Activated CD8-positive, alpha-beta memory T cell treated with anti-CD3 and anti-CD28 coated beads, Interleukin-2, amount 50 U/mL, for 4 hours (primary cell): Measurements from ENCODE around the gene DUOX2.
"Not testable (repeated sequence)": the region's sequence is repeated elsewhere in the genome, so short reads cannot be mapped to it uniquely, and the experiment has no call there.

Source experiments
- DNase-seq: peaks from one replicate; pipeline ENCODE4 v3.0.0-alpha.2; 2020

The DUOX2 gene

DNA sequence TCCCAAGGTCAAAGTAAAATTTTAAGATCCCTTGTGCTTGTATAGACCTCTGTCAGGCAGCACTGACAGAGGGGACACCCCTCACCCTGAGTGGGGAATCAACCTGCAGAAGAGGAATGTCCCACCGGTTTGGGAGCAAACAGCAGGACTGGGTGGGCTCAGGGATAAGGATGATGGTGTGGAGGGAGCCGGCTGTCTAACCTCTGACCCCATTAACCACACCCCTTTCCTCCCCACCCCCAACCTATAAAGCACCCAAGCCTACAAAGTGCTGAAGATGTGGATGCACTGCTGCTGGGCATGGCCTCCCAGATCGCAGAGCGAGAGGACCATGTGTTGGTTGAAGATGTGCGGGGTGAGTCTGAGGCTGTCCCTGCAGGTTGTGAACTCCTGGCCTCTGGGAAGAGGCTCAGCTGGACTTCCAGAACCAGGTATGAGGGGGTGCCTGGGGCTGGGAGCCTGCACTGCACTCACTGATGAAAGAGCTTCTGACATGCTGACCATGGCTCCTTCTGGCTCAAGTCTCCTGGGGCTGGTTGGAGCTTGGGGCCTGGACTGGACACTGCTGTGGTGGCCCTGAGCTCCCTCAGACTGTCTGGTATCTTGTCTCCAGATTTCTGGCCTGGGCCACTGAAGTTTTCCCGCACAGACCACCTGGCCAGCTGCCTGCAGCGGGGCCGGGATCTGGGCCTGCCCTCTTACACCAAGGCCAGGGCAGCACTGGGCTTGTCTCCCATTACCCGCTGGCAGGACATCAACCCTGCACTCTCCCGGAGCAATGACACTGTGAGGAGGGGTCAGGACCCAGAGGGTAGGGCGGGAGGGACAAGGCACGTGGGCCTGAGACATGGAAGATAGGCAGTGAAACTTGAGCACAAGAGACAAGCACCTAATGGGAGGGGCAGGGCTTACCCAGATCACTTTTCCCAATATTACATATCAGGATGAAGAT lies 25.1 kb upstream of the DUOX2 start:
- DNase-seq: no peak

DNA sequence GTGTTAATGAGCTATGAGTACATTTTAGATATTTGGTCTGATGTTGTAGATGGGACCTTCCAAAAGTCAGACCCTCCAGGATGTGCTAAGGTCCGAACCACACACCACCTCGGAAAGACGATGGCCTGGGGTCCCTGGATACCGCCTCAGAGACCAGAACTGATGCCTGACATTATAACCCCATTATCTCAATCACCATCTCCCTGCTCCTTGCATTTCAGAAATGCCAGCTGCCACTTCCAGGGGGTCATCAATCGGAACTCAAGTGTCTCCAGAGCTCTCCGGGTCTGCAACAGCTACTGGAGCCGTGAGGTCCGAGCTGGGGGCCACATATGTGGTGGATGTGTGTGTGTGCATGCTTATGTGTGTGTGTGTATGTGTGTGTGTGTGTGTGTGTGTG lies 23.7 kb upstream of the DUOX2 start:
- no peak for DNase-seq

DNA sequence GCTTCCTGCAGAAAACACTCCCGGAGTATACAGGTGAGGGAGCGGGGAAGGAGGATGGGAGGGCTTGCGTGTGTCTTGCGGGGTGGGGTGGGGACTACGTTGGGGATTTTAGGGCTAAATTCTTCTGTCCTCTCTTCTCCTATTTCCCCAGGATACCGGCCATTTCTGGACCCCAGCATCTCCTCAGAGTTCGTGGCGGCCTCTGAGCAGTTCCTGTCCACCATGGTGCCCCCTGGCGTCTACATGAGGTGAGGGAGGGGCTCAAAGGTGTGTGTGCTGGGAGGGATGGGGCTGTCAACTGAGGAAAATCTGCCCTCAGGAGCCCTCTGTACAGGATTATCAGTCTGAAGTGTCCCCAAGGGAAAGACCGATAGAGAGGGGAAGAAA lies 22.4 kb upstream of the DUOX2 start:
- no peak for DNase-seq

DNA sequence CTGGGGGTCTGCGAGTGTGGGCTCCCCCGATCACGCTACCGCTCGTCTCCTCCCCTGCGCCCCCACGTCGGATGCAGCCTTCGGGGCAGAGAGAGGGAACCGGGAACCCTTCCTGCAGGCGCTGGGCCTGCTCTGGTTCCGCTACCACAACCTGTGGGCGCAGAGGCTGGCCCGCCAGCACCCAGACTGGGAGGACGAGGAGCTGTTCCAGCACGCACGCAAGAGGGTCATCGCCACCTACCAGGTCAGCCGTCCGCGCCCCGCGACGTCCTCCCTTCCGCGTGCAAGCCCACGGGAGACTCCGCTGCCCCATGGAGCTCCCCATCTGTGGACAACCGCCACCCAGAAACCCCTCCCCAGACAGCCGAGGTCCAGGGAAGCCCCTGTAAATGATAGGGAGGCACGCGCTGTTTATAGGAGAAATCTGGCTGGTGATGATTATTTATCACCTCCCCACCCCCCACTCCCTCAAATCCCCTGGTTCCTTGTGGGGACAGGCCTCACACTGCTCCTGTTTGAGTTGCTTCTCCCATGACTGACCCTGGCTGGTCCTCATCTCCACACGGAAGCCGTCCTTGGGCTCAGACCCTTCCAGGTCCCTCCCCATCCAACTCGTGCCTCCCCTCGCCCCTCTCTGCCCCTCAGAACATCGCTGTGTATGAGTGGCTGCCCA lies 21.9 kb upstream of the DUOX2 start:
- not testable (repeated sequence) for DNase-seq

DNA sequence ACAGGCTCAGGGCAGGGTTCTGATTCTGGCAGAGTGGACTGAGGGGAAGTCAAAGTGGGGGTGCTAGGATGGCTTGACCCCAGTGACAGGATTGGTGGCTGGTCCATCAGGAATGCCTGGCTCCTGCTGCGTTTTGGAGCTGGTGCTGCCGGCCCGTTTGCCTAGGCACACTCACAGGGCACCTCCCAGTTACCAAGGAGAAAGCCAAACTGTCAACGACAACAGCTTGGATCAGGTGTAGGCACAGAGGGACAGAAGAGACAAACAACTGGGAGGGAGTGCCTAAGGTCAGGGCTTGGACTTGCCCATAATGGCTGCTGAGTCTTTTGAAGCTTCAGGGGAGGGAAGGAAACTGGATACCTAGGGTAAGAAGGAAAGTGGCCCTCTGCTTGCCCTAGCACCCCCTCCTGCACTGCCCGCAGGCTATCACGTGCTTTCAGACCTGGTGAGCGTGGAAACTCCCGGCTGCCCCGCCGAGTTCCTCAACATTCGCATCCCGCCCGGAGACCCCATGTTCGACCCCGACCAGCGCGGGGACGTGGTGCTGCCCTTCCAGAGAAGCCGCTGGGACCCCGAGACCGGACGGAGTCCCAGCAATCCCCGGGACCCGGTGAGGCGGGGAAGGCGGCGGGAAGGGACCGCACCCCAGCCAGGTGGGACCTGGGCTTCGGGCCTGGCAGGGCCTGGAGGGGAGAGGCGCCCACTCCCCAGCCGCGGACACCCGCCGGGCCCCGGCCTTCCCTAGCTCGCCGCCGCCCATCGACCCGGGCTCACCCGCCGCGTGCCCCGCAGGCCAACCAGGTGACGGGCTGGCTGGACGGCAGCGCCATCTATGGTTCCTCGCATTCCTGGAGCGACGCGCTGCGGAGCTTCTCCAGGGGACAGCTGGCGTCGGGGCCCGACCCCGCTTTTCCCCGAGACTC lies 21.0 kb upstream of the DUOX2 start:
- no peak for DNase-seq

DNA sequence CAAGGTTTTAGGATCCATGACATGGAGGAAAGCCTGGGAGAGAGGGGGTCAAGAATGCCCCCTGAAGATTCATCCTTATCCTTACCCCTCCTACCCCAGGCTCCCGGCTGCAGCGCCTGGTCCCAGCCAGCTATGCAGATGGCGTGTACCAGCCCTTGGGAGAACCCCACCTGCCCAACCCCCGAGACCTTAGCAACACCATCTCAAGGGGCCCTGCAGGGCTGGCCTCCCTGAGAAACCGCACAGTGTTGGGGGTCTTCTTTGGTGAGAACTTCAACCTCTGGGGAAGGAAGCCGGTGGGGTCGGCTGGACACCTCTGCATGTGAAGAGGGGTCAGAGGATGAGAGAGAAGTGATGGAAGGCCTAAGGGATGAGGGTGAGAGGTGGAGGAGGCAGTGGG lies 20.1 kb upstream of the DUOX2 start:
- DNase-seq: no peak

DNA sequence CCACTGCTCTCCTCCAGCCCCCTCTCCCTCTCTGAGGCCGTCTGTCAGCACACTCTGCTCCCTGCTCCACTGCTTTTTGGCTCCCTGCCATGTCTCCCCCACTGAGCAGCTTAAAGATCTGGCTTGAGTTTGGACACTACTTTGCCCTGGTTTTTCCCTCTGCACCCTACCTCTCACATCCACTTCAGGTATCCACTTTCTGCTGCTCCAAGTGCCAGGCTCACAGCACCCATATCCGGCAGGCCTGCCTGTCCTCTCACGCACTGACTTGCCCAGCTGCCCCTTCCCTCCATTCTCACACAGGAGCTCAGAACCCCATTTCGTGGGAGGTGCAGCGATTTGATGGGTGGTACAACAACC lies 19.6 kb upstream of the DUOX2 start:
- DNase-seq: no peak

DNA sequence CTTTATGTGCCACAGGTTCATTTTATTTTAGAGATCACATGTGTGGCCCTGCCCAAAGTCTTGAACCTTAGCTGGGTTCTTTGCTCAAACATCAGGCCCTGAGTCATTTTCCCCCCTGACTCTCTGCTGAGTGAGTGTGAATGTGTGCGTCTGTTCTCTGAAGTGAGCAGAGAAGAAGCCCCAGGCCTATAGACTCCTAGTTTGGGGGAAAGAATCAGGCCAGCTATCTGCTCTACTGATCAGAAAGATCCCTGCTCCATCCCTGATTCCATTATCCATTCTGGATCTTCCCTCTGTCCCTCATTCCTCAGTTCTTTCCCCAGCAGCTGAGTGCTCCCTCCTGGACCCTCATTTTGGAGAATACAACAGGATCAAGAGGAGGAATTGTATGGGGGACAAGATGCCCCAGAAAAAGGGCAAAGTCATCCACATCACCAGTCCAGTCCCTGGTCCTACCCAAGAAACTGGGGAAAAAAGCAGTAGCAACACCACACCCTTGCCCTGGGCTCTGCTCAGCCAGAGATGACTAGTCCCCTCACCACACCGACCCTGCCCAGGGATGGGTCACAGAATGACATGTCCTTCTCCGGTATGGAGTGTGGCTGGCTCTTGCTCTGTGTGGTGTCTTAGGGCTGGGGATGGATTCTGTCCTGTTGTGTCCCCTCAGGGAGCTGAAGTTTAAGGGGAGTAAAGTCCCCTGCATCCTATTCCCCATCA lies 19.0 kb upstream of the DUOX2 start:
- DNase-seq: no peak

DNA sequence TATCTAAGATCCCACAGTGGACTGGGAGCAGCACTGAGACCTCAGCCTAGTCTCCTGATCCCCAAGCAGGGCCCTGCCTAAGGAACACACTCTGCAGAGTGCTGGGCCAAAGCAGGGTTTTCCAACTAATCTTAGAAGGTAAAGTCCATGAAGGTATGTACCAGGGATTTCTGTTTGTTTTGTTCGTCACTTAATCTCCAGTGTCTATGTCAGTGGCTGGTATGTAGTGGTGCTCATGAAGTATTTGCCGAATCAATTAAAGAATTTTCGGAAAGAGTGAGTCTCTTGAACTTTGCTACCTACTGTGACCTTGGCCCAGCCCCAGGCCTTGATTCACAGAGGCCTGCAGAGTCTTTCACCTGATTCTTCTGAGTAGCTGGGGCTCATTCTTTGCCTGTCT lies 17.5 kb upstream of the DUOX2 start:
- no peak for DNase-seq

DNA sequence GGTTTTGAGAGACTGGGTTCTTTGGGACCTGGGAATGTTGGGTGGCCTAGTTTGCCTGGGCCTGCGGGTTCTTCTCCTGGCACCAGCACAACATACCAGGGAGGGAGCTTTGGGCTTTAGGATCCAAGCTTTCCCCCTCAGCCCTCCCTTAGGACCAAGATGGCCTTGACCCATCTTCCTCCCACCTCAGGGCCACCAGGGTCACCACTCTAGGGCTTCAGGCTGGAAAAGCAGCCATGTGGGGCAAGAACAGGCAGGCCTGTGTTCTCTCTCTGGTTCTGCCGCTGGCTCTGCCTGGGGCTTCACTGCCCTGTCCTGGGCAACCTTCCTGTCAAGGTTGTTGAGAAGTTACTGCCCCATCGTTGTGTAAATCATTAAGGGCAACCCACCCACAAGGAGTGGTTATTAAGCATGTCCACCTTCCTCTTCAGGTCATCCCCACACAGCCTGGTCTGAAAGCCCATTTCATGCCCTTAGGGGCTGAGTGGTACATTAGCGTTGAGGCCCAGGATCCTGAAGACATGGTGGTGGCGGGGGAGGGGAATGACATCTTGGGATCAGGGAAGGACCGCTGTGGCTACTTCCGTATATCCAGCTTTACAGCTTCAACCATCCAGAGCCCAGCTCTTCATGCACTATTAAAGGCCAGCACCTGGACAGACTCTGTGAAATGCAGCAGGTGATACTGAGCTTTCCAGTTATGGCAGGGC lies 16.5 kb upstream of the DUOX2 start:
- DNase-seq: no peak

DNA sequence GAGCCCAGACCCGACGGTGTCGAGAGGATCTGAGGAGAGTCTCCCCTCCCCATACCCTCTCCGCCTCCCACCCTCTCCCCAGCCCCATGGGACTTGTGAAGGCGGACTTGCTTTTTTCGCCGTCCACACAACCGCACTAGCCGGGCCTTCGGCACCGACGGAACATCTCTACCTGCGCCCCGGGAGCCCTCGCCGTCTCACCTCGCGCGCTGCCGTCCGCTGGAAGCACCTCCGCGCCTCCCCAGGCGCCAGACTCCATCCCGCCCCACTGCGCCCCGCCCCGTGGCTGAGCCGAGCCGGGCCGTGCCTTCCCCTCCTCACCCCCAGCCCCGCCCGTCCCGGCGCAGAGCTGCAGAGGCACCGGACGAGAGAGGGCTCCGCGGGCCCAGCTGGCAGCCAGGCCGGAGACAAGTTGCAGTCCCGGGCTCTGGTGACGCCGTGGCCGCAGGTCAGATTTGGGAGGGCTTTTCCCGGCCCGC lies 15.7 kb upstream of the DUOX2 start, which contains the start of the genes DUOX1 and DUOXA1:
Gene DUOX1 (plus strand): TSS at position 344 of the 479 bp plus-strand sequence. CDS start 1,973 bp downstream, outside the sequence.
Gene DUOXA1 (minus strand): TSS at position 229 of the 479 bp plus-strand sequence. CDS start 6,865 bp downstream, outside the sequence.
- peak; percentile 28 for DNase-seq

DNA sequence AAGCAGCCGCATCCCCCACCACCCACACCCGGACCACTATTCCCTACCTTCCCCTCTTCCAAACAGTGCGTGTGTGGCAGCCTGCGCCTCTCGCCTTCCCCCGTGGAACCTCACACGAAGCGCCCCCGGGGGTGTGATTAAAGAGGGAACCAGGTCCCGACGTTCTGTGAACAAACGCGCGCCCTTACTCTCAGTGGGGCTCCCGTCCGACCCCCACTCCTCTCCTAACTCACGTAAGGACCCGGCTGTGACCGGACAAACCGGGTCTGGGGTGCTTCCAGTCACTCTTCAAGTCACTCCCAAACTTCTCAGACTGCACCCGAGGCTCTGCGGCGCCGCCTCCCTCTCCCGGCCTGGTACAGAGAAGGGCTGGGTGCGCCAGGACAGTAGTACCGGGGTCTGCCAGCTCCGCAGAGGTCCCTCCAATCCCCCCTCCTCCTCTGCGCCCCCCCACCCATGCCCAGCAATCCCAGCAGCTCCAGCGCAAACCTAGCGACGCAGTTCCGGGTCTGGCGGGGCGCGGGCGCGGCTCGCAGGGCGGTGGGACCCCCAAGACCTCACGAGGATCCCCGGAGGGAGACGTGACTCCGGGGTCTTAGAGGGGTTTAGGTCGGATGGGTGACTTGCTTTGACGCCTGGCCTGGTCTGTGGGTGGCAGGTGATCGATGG lies 15.1 kb upstream of the DUOX2 start:
- DNase-seq: no peak

DNA sequence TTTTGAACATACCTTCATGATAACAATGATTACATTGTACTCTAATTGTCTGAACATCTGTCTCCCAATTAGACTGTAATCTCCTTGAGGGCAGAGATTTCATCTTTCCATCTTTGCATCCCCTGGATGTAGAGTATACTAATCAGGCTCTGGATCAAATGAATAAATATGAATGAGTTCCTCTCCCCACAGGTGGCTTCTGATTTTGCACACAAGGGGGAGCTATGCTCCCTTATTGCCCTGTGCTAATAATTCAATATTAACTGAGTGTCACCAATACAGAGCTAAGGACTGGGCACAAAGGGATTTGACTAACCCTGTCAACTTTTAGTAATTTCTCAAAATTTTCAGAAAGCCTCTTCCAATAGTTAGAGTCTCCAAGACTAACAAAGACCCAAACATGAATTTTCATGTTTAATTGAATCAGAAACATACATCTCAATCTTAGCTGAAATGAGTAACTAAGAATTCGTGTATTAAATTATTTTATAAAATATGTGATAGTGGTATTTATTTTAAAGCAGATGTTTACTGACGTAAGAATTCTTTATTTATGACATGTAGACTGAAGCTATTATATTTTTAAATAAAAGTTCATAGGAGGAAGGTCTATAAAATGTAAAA lies 12.7 kb upstream of the DUOX2 start:
- peak; percentile 47 for DNase-seq

DNA sequence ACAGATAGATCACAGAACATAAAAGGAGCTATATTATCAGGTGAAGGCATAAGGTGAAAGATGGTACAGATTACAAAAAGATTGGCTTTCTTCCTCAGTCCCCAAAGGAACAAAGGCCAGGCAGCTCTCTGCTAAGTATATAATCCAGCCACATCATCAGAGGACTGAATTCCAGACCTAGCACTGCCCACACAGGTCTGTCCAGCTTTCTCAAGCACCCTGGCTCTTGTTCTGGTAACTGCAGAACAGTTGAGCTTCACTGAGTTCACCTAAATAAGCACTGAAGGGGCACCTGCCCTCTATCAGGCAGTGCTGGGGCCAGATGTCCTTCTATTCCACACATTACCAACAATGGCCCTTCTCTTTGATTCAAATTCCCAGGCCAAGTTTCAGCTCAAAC lies 9.4 kb upstream of the DUOX2 start:
- no peak for DNase-seq

DNA sequence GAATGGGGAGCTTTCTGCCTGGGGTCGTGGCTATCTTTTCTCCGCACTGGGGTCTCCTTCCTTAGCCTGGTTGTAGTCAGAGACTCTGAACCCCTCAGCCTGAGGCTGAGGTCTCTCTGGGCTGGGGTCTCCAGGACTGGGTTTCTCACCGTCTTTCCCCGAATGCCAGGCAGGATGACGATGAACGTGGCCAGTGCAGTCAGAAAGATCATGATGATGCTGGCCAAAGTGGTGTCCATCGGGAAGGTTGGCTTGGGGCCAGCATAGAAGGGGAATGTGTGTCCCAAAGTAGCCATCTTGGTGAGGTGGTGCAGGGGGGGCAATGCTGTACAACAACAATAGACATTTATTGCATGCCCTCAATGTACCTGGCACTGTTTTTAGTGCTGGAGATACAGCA lies 8.7 kb upstream of the DUOX2 start:
- no peak for DNase-seq

DNA sequence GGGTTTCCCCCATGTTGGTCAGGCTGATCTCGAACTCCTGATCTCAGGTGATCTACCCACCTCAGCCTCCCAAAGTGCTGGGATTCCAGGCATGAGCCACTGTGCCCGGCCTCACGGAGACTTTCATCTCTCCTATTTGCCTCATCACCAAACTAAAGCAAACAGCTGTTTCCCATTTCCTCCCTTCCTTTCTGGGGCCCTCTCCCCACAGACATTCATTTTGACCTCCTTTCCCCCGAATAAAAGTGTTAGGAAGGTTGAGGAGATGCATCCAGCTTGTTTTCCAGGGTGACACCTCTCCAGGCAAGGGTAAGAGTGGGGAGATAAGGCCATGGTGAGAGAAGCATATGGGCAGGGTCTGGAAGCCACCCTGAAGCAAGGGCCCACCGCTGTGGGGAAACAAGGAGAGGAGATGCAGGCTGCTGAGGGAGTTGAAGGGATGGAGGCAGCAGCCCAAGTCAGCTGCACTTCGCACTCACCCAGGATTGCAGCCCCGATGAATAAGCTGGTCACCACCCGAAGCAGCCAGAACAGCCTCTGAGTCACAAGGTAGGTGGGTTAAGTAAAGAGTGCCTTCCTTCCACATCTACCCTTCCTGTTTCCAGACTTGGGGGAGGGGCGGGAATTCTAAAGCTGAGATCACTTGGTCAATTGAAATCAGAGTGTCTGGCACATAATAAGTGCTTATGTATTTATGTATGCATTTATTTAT lies 7.9 kb upstream of the DUOX2 start:
- no peak for DNase-seq

DNA sequence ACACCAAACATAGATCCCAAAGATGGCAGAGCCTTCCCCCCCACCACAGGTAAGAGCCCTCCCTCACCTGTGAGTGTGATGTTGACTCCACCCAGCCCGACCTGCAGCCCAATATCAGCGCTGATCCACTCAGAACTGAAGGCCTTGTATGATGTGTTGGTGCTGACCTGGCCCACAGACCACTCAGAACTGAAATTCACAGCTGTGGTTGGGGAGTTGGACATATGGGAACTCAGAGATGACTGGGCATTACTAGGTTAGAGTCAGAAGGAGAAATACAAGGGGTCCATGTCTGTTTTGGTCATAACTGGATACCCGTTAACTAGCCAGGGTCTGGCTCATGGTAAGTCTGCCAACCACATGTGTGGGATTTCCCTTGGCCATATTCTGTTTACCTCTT lies 7.0 kb upstream of the DUOX2 start:
- no peak for DNase-seq

DNA sequence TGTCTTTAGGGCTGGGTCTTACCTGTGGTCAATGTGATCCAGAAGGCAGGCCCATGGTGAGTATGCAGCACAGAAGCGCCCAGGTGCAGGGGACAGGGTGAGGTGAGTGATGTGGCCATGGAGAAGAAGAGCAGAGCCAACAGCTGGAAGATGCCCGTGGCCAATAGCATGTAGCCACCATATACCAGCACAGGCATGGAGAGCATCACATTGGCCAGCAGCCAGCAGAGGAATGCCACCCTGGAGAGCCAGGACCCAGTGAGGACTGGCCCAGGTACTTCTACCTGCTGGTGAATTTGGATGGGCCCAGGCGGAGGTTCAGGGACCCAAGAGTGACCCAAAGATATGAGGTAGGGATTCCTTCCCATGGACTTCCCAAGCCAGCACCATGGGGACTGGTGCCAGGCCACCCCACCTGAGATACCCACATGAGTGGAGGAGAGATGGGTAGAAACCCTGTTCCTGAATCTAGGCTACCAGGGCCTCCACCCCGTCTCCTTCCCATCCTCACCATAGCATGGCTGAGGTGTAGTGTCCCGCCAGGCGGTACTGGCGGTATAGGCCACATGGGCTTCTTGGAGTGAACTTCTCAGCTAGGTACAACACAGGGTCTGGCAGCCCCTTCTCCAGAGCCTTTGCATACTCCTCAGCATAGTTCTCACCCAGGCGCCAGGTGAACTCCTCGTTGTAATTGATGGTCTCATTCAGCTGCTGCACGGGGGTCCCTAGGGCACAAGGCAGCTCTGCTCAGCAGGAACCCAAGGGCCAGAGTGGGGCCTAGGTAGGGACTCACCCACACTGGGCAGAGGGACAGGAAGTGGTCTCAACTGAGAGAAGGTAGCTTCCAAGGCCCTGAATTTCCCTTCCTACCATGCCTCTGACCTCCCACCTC lies 6.4 kb upstream of the DUOX2 start:
- no peak for DNase-seq

DNA sequence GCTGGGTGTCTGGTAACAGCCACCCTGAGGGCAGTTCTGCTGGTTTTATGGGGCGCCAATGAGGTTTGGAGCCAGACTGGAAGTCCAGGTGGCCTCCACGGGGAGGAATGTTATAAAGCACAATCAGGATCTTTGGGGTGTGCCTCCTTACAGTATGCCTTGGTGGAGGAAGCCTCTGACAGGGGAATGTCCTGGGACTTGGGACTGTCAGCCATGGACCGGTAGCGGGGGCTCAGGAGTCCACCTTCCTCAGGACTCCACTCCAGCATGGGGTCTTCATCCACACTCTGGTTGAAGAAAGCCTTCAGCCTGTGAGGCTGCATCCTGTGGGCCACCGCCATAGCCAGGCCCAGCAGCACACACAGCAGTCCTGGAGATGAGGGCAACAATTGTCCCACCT lies 5.0 kb upstream of the DUOX2 start:
- no peak for DNase-seq
